HG03095 (cell line): Measurements from ENCODE around the gene RBM23.

Experiments used
- ATAC-seq: cut with Tn5 transposase; IDR thresholded peaks from one replicate; pipeline ENCODE4 v1.9.1; 2021; ENCODE audit warnings: moderate library complexity; ENCODE audit not compliant: unreplicated experiment

Gene RBM23

DNA sequence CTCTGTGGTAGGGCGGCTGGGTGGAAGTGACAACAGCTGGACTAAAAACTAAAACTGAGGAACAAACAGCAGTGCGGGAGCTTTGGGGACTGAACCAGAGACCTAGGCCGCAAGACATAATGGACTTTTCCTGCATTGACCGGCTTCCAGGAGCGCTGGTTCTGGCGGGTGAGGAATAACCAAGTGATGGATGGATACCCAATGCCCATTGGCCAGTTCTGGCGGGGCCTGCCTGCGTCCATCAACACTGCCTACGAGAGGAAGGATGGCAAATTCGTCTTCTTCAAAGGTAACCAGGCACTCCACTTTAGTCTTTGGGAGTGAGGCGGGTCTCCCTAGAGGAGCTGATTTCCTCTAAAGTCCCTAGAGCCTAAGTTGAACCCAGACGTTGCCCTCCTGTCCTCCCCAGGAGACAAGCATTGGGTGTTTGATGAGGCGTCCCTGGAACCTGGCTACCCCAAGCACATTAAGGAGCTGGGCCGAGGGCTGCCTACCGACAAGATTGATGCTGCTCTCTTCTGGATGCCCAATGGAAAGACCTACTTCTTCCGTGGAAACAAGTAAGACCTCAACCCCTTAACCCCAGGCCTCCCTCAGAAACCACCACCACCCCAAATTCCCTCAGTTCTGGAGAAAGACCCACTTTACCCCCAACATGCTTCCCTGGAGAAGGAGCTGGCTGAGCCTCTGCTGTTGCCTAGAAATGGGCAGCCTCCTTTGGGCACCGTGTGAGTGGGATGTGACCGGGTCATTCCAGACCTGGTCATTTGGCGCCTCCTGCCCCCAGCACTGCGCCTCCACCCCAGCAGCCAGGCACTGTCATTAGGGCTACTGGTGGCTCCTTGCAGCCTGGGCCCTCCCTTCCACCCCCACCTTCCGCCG lies 74.5 kb downstream of the RBM23 start:
- no peak for ATAC-seq
